BJ (cell line): Measurements from ENCODE around the gene ANKRD30A. TPM values are rescaled to one million over a fixed set of nuclear protein-coding genes. Genes with fewer than 3 reads are reported as not detected.
"Not testable (repeated sequence)": the region's sequence is repeated elsewhere in the genome, so short reads cannot be mapped to it uniquely, and the experiment has no call there.

Experiments used
- CTCF ChIA-PET: fragments of 350-600 bp; formaldehyde crosslinking; extraction: SDS; loops from one replicate; lab custom pipeline; 2021; ENCODE audit warnings: antibody characterized with exemption, inconsistent platforms; lab: Yijun Ruan, JAX
- POLR2A ChIA-PET: fragments of 300-600 bp; sonication (Branson Sonifier 250); formaldehyde crosslinking; extraction: SDS; loops from one replicate; lab custom pipeline; 2021; ENCODE audit warnings: antibody characterized with exemption; lab: Charles Lee
- DNase-seq: peaks from one replicate; pipeline ENCODE4 v3.0.0-alpha.2; 2011; ENCODE audit warnings: low read depth
- H3K27me3 ChIP-seq: 2 replicates; pipeline ENCODE4 v1.6.0; 2011; ENCODE audit warnings: low read length; ENCODE audit not compliant: control insufficient read depth, insufficient read depth
- H3K36me3 ChIP-seq: 2 replicates; pipeline ENCODE4 v1.5.1; 2011; ENCODE audit warnings: low read length; ENCODE audit not compliant: control insufficient read depth, insufficient read depth
- H3K4me3 ChIP-seq: 2 replicates; pipeline ENCODE4 v1.5.1; 2011; ENCODE audit warnings: low read depth, mild to moderate bottlenecking, control low read depth, low read length
- CTCF ChIP-seq: IDR thresholded peaks from 2 replicates; pipeline ENCODE4 v1.5.1; 2011; ENCODE audit warnings: low read depth, mild to moderate bottlenecking, control low read depth, inconsistent platforms, low read length, moderate library complexity; ENCODE audit not compliant: insufficient read depth
- polyA minus RNA-seq: library from RNA; depleted of rRNA, polyadenylated mRNA; stranded (reverse); fragments of >200 nt; gene quantifications from 2 replicates; pipeline ENCODE4 v1.2.3, GENCODE V29; 2011; rRNA and poly(A)+ RNA removed
- polyA plus RNA-seq: library from polyadenylated mRNA; depleted of rRNA; stranded (reverse); fragments of >200 nt; gene quantifications from 2 replicates; pipeline ENCODE4 v1.2.3, GENCODE V29; 2011; rRNA removed

ANKRD30A gene
- polyA plus RNA-seq (not detected in 2 replicates), polyA minus RNA-seq (not detected in 2 replicates)

DNA sequence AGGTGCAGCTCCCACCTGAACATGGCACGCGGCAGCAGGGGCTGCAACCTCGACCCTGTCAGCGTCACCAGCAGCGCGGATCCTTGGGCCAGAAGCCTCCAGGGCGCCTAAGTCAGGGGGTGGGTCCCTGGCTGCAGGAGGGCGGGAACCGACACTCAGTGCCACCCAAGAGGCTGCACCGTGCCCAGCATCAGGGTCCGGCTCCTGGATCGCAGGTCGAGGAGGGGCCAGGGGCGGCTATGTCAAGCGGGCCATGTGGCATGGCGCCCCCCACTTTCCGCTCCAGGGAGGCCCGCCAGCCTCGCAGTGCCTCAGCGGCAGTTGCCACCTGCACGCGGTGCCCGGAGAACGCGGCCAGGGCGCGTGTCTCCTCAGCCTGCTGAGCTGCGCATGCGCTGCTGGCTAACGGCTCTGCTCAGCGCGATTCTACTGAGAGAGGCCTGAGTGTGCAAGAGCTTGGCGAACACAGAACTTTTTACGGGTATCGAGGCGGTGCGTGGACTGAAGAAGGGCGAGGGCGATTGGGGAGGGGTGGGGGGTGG lies at the start of gene ANKRD30A:
ANKRD30A (plus strand) TSS at position 408 of the 542 bp plus-strand sequence. CDS start 190 bp downstream, outside the sequence.
- Histone ChIP-seq H3K27me3 (no peaks in the 10 kb centered on the region), H3K36me3 (no peaks in the 10 kb centered on the region), H3K4me3 (no peak within 1 kb of the TSS)
- POLR2A ChIA-PET, result no interaction called here
- TF ChIP-seq CTCF, result no peak
- no peak for DNase-seq
- CTCF ChIA-PET, result no interaction called here

DNA sequence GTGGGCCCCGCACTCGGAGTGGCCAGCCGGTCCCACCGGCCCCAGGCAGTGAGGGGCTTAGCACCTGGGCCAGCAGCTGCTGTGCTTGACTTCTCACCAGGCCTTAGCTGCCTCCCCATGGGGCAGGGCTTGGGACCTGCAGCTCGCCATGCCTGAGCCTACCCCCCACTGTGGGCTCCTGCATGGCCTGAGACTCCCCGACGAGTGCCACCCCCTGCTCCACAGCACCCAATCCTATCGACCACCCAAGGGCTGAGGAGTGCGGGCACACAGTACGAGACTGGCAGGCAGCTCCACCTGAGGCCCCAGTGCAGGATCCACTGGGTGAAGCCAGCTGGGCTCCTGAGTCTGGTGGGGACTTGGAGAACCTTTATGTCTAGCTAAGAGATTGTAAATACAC lies 49.3 kb upstream of the ANKRD30A start:
- H3K4me3 ChIP-seq, DNase-seq, H3K27me3 ChIP-seq, POLR2A ChIA-PET, CTCF ChIA-PET, H3K36me3 ChIP-seq: not testable (repeated sequence)

DNA sequence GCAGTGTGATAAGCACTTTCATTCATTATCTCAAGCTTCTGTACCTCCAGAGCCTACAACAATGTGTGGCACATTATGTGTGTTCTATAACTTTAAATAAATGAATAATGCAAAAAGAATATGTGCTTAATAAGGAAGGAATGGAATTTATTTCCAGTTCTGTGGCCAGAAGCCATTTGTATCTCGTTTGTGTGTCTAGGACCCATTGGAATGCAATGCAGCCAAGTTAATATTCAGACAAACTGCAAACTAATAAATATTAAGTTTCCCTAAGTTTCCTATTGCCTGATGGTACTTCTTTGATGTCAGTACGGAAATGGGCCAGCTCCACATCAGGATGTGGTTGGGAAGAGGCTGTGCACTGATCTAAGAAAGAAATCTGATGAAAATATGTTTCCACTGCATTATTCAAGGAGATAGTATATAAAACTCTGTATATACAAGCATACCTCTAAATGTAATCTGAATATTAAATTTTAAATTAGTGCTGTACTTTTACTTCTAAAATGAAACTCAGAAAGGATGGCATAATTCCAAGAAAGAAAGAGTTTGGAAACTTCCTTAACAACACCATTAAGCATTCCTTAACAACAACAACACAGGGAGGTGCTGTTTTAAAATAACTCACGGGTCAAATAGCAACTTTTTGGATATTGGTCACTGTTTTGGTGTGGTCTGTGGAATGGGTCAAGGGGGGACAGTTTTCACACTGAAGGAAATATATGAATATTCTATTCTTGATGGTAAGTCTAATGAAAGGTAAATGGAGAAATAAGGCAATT lies 29.4 kb upstream of the ANKRD30A start:
- CTCF ChIA-PET, result no interaction called here
- TF ChIP-seq CTCF, result no peak
- no peak for DNase-seq
- POLR2A ChIA-PET, result no interaction called here
- no peaks in the 10 kb centered on the region for H3K27me3 ChIP-seq
- no peak overlapping the region for H3K4me3 ChIP-seq
- no peaks in the 10 kb centered on the region for H3K36me3 ChIP-seq

GRCh38 chr10:37101261-37101660 lies 24.1 kb upstream of the ANKRD30A start:
- DNase-seq, result no peak
- H3K36me3 ChIP-seq, result no peaks in the 10 kb centered on the region
- no peak overlapping the region for H3K4me3 ChIP-seq
- ChIA-PET CTCF (no interaction called here), POLR2A (no interaction called here)
- no peaks in the 10 kb centered on the region for H3K27me3 ChIP-seq
- no peak for TF ChIP-seq CTCF

GRCh38 chr10:37109000-37109399 lies 16.4 kb upstream of the ANKRD30A start:
- DNase-seq, result no peak
- H3K4me3 ChIP-seq, result no peak overlapping the region
- POLR2A ChIA-PET, result no interaction called here
- CTCF ChIA-PET, result no interaction called here
- no peak for TF ChIP-seq CTCF
- no peaks in the 10 kb centered on the region for H3K27me3 ChIP-seq
- H3K36me3 ChIP-seq, result no peaks in the 10 kb centered on the region
